ENCODE measurements around the gene CDH4.

DNA sequence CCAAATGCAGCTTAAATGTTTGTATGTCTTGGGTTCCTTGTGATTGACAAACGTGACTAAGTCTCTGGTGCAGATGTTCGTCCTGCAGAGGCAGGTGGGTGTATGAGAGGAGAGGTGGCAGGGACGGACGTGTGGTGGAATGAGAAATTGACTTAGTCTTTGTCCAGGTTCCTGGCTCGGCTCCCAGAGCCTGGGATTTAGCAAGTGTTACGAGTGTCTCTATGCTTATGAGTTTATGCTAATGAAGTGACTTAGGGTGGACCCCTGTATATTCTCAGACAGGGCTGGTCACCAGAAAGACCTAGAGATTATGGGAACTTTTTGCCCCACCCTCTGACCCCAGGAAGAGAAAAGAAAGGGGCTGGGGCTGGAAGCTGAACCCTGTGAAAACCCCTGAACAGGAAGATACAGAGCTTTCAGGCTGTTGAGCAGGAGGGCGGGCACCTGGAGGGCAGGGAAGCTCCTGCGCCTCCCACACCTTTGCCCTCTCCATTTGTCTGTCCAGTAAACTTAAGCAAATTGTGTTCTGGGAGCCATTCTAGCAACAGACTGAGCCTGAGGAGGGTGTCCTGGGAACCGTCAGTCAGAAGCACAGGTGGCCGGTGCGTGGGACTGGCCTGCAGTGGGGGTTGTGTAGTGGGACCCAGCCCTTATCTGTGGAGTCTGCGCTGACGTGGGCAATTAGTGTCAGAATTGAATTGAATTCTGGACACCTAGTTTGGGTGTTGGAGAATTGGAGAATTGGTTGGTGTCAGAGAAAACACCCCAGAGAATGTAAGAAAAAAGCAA lies 362.1 kb downstream of the CDH4 start:
- TF ChIP-seq EZH2 (IDR thresholded peaks at IDR 0.05; ENCODE audit: insufficient read depth, low read length): no peak
- TF ChIP-seq, protein P1, sequence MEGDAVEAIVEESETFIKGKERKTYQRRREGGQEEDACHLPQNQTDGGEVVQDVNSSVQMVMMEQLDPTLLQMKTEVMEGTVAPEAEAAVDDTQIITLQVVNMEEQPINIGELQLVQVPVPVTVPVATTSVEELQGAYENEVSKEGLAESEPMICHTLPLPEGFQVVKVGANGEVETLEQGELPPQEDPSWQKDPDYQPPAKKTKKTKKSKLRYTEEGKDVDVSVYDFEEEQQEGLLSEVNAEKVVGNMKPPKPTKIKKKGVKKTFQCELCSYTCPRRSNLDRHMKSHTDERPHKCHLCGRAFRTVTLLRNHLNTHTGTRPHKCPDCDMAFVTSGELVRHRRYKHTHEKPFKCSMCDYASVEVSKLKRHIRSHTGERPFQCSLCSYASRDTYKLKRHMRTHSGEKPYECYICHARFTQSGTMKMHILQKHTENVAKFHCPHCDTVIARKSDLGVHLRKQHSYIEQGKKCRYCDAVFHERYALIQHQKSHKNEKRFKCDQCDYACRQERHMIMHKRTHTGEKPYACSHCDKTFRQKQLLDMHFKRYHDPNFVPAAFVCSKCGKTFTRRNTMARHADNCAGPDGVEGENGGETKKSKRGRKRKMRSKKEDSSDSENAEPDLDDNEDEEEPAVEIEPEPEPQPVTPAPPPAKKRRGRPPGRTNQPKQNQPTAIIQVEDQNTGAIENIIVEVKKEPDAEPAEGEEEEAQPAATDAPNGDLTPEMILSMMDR (IDR thresholded peaks at IDR 0.05; ENCODE audit: insufficient read depth, low read depth, low read length): no peak

Measured in astrocyte (in vitro differentiated cells and primary cell).